ENCODE results near the gene RDH16.
A peak's percentile ranks its signal among the peaks of the same experiment; 100 is the strongest.
"Not testable (repeated sequence)": the region's sequence is repeated elsewhere in the genome, so short reads cannot be mapped to it uniquely, and the experiment has no call there.

The RDH16 gene

DNA sequence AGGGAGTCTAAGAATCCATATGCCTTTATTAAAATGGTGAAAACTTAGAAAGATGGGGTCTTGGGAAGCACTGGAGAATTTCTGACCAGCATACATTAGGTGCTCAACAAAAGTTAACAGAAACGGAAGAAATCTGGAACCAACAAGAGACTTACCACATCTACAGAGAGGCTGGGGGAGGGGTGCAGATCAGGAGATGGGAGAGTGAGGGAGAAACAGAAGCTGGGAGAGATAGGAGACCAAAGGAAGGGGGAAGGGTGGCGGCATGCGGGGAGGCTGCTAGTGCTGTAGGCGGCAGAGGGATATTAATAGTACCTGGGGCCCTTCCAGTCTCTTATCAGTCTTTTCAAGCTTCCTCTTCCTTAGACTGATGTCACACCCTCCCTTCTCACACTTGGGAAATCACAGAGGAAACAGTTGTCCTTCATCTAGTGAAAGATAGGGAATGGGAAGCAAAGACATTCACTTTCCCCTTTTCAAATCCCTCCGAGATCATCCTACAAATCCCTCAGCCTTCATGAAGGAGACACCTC, 30.9 kb upstream of the RDH16 start:
- peak; percentile 56 for DNase-seq

- DNase-seq, result peak; percentile 5
Measured at GRCh38 chr12:56987551-56988053, 30.2 kb upstream of the RDH16 start.

- no peak for DNase-seq
Measured at GRCh38 chr12:56987011-56987410, 29.6 kb upstream of the RDH16 start.

- not testable (repeated sequence) for DNase-seq
Measured at GRCh38 chr12:56985714-56986113, 28.3 kb upstream of the RDH16 start.

- DNase-seq, result no peak
Measured at GRCh38 chr12:56983386-56983785, 26.0 kb upstream of the RDH16 start.

DNA sequence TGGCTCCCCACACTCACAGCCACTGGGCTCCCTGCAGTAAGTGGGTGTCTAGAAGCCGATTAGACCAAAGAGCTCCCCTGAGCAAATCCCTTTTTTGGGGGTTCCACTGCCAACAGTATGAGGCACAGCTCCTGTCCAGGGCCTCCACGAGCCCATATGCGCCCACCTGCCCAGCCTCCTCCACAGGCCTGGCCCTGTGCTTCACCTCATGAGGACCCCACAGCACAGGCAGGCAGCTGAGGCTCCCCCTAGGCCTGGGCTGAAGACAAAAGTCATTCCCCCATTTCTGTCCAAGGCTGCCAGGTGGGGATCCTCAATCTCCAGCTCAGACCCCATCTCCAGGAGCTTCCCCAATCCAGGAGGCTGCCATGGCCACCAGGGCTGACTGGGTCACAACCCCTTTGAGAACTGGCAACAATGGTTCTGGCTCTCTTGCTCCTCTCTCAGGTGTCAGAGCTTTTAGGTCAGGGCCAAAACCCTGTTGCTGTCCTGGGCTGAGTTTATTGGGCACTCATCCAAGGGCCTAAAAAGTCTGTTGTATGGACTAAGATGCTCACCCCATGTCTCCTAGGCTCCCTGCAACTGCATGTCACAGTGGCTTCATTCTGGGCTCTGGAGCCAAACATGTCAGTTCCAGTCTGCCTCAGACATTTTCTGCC, 25.3 kb upstream of the RDH16 start:
- not testable (repeated sequence) for DNase-seq

DNA sequence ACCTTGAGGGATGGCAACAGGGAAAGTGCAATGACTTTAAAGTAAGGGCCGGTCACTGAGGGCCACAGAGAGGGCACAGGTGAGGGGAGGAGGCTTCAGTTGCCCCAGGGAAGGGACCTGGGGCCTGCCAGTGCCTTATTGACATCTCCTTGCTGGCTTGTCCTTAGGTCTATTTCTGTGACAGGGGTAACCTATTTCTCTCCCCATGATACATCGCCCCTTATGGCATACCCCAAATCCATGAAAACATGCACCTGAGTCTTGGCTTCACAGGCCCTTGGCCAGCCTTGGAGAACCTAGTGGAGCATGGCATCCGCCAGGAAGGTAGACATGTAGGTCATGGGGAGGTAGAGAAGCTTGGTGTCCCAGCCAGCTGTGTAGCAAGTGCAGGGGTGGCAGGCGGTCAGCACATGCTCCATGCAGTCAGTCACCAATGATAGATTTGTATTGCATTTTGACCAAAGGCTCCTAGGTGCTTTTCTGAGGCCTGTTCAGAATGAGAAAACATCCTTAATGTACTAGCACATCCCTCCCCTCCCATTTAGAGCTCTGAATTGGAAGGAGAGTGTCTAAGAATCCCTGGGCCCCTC, 23.6 kb upstream of the RDH16 start:
- DNase-seq, result no peak

DNA sequence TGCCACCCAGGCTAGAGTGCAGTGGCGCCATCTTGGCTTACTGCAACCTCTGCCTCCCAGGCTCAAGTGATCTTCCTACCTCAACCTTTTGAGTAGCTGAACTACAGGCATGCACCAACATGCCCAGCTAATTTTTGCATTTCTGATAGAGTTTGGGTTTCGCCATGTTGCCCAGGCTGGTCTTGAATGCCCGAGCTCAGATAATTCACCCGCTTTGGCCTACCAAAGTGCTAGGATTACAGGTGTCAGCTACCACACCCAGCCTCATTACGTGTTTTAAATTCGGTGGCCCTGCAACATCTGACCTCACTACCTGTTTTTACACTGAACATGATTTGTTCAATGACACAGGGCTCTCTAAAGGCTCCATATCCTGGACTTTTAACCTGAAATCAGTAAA, 22.9 kb upstream of the RDH16 start:
- no peak for DNase-seq

GRCh38 chr12:56979628-56980027, 22.2 kb upstream of the RDH16 start:
- DNase-seq, result no peak

DNA sequence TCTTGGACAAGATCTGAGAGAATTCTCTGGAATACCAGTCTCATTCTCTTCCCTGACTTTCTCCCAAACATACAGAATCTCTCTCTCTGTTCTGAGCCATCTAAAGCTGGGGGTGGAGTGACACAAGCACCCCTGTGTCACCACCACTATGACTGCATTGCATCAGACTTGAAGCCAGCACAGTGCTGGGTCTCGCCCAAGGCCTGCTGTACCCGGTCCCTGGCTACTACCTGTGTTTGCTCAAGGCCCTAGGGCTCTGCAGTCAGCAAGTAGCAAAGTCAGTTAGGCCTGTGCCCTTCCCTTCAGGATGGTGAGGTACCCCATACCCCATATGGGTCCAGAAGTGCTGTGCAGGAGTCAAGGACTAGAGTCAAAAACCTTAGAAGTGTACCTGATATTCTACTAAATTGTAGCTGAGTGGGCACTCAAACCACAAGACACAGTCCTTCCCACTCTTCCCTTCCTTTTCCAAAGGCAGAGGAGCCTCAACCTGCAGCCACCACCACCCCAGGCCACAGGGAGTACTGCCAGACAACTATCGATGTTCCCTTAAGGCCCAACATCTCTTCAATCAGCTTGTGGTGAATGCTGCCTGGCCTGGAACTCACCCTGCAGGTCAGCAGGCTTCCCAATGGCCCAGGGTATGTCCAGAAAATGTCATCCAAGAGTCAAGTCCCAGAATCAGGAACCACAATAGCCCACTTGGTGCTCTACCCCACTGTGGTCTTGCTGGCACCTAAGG, 21.2 kb upstream of the RDH16 start:
- no peak for DNase-seq

DNA sequence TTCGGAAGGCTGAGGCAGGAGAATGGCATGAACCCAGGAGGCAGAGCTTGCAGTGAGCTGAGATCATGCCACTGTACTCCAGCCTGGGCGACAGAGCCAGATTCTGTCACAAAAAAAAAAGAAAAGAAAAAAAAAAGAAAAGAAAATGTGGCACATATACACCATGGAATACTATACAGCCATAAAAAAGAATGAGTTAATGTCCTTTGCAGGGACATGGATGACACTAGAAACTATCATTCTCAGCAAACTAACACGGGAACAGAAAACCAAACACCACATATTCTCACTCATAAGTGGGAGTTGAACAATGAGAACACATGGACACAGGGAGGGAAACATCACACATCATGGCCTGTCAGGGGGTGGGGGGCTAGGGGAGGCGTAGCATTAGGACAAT, 20.0 kb upstream of the RDH16 start:
- not testable (repeated sequence) for DNase-seq

GRCh38 chr12:56974224-56974623, 16.8 kb upstream of the RDH16 start:
- DNase-seq, result not testable (repeated sequence)

GRCh38 chr12:56968910-56969309, 11.5 kb upstream of the RDH16 start:
- not testable (repeated sequence) for DNase-seq

DNA sequence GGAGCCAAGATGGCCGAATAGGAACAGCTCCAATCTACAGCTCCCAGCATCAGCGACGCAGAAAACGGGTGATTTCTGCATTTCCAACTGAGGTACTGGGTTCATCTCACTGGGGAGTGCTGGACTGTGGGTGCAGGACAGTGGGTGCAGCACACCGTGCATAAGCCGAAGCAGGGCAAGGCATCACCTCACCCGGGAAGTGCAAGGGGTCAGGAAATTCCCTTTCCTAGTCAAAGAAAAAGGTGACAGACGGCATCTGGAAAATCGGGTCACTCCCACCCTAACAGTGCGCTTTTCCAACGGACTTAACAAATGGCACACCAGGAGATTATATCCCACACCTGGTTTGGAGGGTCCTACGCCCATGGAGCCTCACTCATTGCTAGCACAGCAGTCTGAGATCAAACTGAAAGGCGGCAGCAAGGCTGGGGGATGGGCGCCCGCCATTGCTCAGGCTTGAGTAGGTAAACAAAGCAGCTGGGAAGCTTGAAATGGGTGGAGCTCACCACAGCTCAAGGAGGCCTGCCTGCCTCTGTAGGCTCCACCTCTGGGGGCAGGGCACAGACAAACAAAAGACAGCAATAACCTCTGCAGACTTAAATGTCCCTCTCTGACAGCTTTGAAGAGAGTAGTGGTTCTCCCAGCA, 8.7 kb upstream of the RDH16 start:
- not testable (repeated sequence) for DNase-seq

- DNase-seq, result not testable (repeated sequence)
Measured at GRCh38 chr12:56965124-56965523, 7.7 kb upstream of the RDH16 start.

- not testable (repeated sequence) for DNase-seq
Measured at GRCh38 chr12:56963557-56963956, 6.1 kb upstream of the RDH16 start.

- not testable (repeated sequence) for DNase-seq
Measured at GRCh38 chr12:56962247-56962646, 4.8 kb upstream of the RDH16 start.

DNA sequence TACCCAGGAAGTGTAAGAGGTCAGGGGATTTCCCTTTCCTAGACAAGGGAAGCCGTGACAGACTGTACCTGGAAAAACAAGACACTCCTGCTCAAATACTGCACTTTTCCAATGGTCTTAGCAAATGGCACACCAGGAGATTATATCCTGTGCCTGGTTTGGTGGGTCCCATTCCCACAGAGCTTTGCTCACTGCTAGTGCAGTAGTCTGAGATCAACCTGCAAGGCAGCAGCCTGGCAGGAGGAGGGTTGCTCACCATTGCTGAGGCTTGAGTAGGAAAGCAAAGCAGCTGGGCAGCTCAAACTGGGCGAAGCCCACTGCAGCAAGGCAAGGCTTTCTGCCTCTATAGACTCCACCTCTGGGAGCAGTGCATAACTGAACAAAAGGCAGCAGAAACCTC, 1.0 kb upstream of the RDH16 start:
- DNase-seq, result no peak

DNA sequence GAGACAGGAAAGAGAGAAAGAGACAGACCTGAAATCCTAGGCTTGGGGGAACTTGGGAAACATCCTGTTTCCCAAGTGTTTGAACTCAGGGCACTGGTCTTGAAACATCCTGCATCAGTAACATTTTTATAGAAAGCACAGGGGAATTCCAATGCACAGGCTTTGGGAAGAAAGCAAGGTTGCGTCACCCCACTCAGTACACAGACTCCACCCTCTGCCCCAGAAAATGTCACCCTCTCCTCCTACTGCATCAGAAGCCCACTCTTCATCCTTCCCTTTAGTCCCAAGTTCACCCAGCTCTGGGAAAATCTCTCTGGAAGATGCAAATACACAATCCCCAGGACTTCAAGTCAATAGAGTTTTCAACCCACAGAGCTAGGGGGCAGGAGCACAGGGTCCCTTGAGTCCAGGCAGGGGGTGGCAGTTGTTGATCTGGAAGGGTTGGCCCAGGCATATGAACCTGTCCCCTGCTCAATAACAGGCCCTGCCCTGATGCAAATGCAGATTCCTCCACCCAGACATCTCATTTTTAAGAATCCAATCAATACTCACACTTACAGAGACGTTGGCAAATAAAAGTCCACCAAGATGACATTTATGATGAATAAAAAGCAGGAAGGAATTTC, 1.7 kb downstream of the RDH16 start:
- DNase-seq, result no peak

GRCh38 chr12:56954958-56955355, 2.5 kb downstream of the RDH16 start:
- DNase-seq, result no peak

DNA sequence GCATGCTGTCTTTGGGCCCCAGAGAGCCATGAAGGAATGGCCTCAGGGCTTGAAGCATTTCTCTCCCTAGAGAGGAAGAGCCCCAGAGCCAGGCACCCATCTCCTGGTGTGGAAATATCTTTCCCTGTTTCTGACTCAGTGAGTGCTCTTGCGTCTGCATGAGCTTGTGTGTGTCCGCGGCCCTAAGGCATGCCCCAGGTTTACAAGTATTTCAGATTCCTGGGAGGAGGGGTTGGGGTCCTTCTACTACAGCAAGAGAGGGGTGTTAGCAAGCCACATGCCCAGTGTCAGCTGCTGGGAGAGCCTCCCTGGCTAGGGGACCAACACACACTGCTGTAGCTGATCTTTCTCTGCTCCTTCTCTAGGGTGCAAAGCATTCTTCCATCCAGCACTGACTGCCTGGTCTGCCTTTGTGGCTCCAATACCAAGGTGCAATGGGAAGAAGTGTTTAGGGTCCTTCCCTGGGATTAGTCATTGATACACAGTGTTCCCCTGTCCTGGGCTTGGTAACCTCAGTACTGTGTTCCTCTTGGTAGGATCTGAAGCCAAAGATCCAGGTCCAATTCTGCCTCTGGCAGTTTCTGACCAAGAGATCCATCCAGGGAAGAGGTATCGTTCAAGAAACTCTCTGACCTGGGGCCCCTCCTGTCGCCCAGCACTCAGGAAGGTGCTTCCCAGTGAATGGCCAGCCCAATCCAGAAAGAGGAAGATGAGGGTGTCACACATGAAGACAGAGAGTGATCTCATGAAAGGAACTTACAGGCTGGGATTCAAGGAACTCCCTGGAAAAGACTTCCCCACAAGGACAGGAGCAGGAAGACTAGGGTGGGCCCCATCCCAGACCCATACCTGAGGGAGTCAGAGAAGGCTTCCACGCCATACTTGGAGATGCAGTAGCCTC, 3.1 kb downstream of the RDH16 start:
- no peak for DNase-seq

- no peak for DNase-seq
Measured at GRCh38 chr12:56953314-56953713, 4.1 kb downstream of the RDH16 start.
